K562 (cell line): ENCODE data around the gene MDM4. TPM values are rescaled to one million over a fixed set of nuclear protein-coding genes. Genes with fewer than 3 reads are reported as not detected.

Experiments used
- CEBPG ChIP-seq, 3 experiments: fragments of 200-800 bp in 1 of 3; sonication (Bioruptor generic) in 1 of 3; sonication (generic) in 1 of 3; formaldehyde crosslinking in 1 of 3; IDR thresholded peaks in 2 of 3; conservative IDR thresholded peaks in 1 of 3; 2 replicates each; pipeline versions ENCODE4 v1.6.1 to v1.8.0; 2016 to 2022; ENCODE audit warnings: missing compliant biosample characterization in 2 of 3, missing genetic modification characterization in 2 of 3, mild to moderate bottlenecking in 1 of 3, missing genetic modification reagents in 1 of 3
- ELF1 ChIP-seq: fragments of 200-800 bp; sonication (Bioruptor generic); IDR thresholded peaks from 2 replicates; pipeline ENCODE4 v1.6.1; 2016; ENCODE audit warnings: missing genetic modification characterization, missing compliant biosample characterization
- ELF4 ChIP-seq: fragments of 450-650 bp; formaldehyde crosslinking; IDR thresholded peaks from 2 replicates; pipeline ENCODE4 v1.4.0; 2022; ENCODE audit warnings: missing genetic modification characterization
- EZH2 ChIP-seq: IDR thresholded peaks from 2 replicates; pipeline ENCODE4 v1.6.1; 2012; ENCODE audit warnings: low read depth, mild to moderate bottlenecking, inconsistent platforms, low read length, borderline replicate concordance
- FOXM1 ChIP-seq, 2 experiments: fragments of 450-650 bp in 1 of 2; sonication (generic) in 1 of 2; formaldehyde crosslinking in 1 of 2; IDR thresholded peaks; 2 replicates each; pipeline versions ENCODE4 v1.6.1 to v1.9.0; 2017 to 2022; ENCODE audit warnings: low read depth in 2 of 2, mild to moderate bottlenecking in 2 of 2, missing genetic modification reagents in 1 of 2, moderate library complexity in 1 of 2
- MAZ ChIP-seq, 2 experiments: fragments of 450-650 bp in 1 of 2; sonication (generic) in 1 of 2; formaldehyde crosslinking; IDR thresholded peaks in 1 of 2; conservative IDR thresholded peaks in 1 of 2; 2 replicates each; pipeline versions ENCODE4 v1.4.0 to v1.5.0; 2020; ENCODE audit warnings: mild to moderate bottlenecking in 1 of 2, missing genetic modification reagents in 1 of 2
- NFYB ChIP-seq: IDR thresholded peaks from 2 replicates; pipeline ENCODE4 v1.6.1; 2011; ENCODE audit warnings: mild to moderate bottlenecking, moderate library complexity; ENCODE audit not compliant: insufficient read length; ENCODE audit errors: extremely low read depth
- PHF20 ChIP-seq: fragments of 450-650 bp; IDR thresholded peaks from 2 replicates; pipeline ENCODE4 v1.6.1; 2018; ENCODE audit not compliant: partially characterized antibody
- PREB ChIP-seq: sonication (generic); formaldehyde crosslinking; IDR thresholded peaks from 2 replicates; pipeline ENCODE4 v1.8.1; 2023; ENCODE audit warnings: mild to moderate bottlenecking, missing genetic modification reagents
- TCFL5 ChIP-seq: fragments of 250-450 bp; sonication (Bioruptor Pico); conservative IDR thresholded peaks from 2 replicates; pipeline ENCODE4 v1.6.1; 2021; ENCODE audit warnings: mild to moderate bottlenecking, moderate library complexity, matching md5 sums
- U2AF2 ChIP-seq: fragments of 200-400 bp; formaldehyde crosslinking; optimal IDR thresholded peaks from 2 replicates; pipeline ENCODE3; 2017; ENCODE audit warnings: low read depth, mild to moderate bottlenecking, low read length
- YBX1 ChIP-seq: fragments of 450-650 bp; IDR thresholded peaks from 2 replicates; pipeline ENCODE4 v1.7.1; 2016; ENCODE audit warnings: mild to moderate bottlenecking
- ZBTB40 ChIP-seq, 2 experiments: fragments of 450-650 bp in 1 of 2; sonication (generic) in 1 of 2; formaldehyde crosslinking in 1 of 2; IDR thresholded peaks; 2 replicates each; pipeline versions ENCODE4 v1.7.1 to v1.9.0; 2016 to 2022; ENCODE audit warnings: inconsistent platforms in 1 of 2, mild to moderate bottlenecking in 1 of 2, missing genetic modification reagents in 1 of 2
- ZNF24 ChIP-seq: fragments of 450-650 bp; IDR thresholded peaks from 2 replicates; pipeline ENCODE4 v1.6.1; 2016
- ZNF354B ChIP-seq: fragments of 250-450 bp; sonication (Bioruptor Pico); IDR thresholded peaks from 2 replicates; pipeline ENCODE4 v1.4.0; 2020
- ZNF76 ChIP-seq: fragments of 250-450 bp; sonication (Bioruptor Pico); IDR thresholded peaks from 2 replicates; pipeline ENCODE4 v1.4.0; 2020; ENCODE audit warnings: mild to moderate bottlenecking, moderate library complexity, borderline replicate concordance
- polyA plus RNA-seq, 8 experiments: library from polyadenylated mRNA; depleted of rRNA in 4 of 8; stranded (reverse) in 5 of 8; unstranded in 3 of 8; fragments of >200 nt; fragmentation: Nextera tagmentation in 2 of 8; fragmentation: Illumina TruSeq in 1 of 8; extraction: Ambion mirVana in 2 of 8; extraction: Trizol in 1 of 8; gene quantifications; 2 replicates each; pipeline versions ENCODE4 v1.2.1 to v1.2.3, GENCODE V29; 2011 to 2014; ENCODE audit warnings: inconsistent platforms in 1 of 8, missing spikeins in 1 of 8
- total RNA-seq, 7 experiments: library from RNA; depleted of rRNA in 6 of 7; stranded (reverse); fragments of >200 nt in 6 of 7; fragmentation: Illumina TruSeq in 2 of 7; extraction: Trizol in 2 of 7; gene quantifications; 2 replicates each; pipeline versions ENCODE4 v1.2.1 to v1.2.3, GENCODE V29; 2011 to 2021; ENCODE audit warnings: low replicate concordance in 1 of 7

The MDM4 gene
- total and polyA plus RNA-seq, 9 of the 15 experiments (the other 6 are each of a cell fraction or from before 2014, with no cell fraction given), result 3.3 to 61.7 (median 21.2) TPM

GRCh38 chr1:204494281-204495077, 21.7 kb upstream of the MDM4 start, which contains the start of gene PIK3C2B (continued):
- TF ChIP-seq ZBTB40 (IDR thresholded peaks at IDR 0.05) (peak; percentile 29; the same call in 1 of the 2 replicates), ZBTB40 (CRISPR knock-in tag; IDR thresholded peaks at IDR 0.05) (no peak), TCFL5 (no peak), NFYB (no peak), PHF20 (peak; percentile 79), ZNF24 (no peak; the same call in 1 of the 2 replicates), ZNF354B (no peak), U2AF2 (no peak), YBX1 (no peak), ZNF76 (CRISPR knock-in tag) (peak; percentile 82), MAZ (CRISPR knock-in tag; conservative IDR thresholded peaks at IDR 0.05 in 1 of 2, IDR thresholded peaks at IDR 0.05 in 1 of 2) (peak; percentile 53 to 88; a peak in 3 of 4 replicates), CEBPG (CRISPR knock-in tag; IDR thresholded peaks at IDR 0.05) (peak; percentile 72; the same call in 1 of the 2 replicates), CEBPG (tag; conservative IDR thresholded peaks at IDR 0.05 in 1 of 2, IDR thresholded peaks at IDR 0.05 in 1 of 2) (no peak), ELF1 (no peak; the same call in 1 of the 2 replicates), FOXM1 (IDR thresholded peaks at IDR 0.05; ENCODE audit: low read depth) (no peak), FOXM1 (CRISPR knock-in tag; IDR thresholded peaks at IDR 0.05; ENCODE audit: low read depth) (peak; percentile 90; the same call in 1 of the 2 replicates), PREB (no peak), EZH2 (no peak), ELF4 (CRISPR knock-in tag) (0 out of 2 replicates have a peak, but pooled peaks have one; percentile 22)
